ENCODE data around the gene DDIT3. TPM values are rescaled to one million over a fixed set of nuclear protein-coding genes. Genes with fewer than 3 reads are reported as not detected.

DDIT3 gene
- total RNA-seq, 1 donor from 2014 or later = 47.3 TPM

GRCh38 chr12:57476993-57477709 lies 43.2 kb downstream of the DDIT3 start:
- no peak for DNase-seq
- no peak for TF ChIP-seq CTCF (IDR thresholded peaks at IDR 0.05)
- Histone ChIP-seq H3K36me3 (peaks cover 4% of the 10 kb centered on the region), H3K4me3 (peak overlapping the region; percentile 46), H3K27me3 (peaks cover 33% of the 10 kb centered on the region), H3K9me3 (no peaks in the 10 kb centered on the region), H3K27ac (peak overlapping the region; percentile 77), H3K4me1 (peaks cover 26% of the 10 kb centered on the region)
- no peak for ATAC-seq
- intact Hi-C loops (cut with DNase I) = no loop called here

GRCh38 chr12:57476162-57476992 lies 43.9 kb downstream of the DDIT3 start:
- peak; percentile 65 for ATAC-seq
- Histone ChIP-seq H3K4me1 (peaks cover 26% of the 10 kb centered on the region), H3K9me3 (no peaks in the 10 kb centered on the region), H3K36me3 (peaks cover 4% of the 10 kb centered on the region), H3K4me3 (peak overlapping the region; percentile 46), H3K27me3 (peaks cover 41% of the 10 kb centered on the region), H3K27ac (peak overlapping the region; percentile 60)
- peak; percentile 36 for TF ChIP-seq CTCF (IDR thresholded peaks at IDR 0.05)
- peak; percentile 78 for DNase-seq
- intact Hi-C loops (cut with DNase I) = no loop called here

GRCh38 chr12:57475271-57476161 lies 44.8 kb downstream of the DDIT3 start:
- H3K27ac ChIP-seq = no peak overlapping the region
- ATAC-seq = peak; percentile 32

GRCh38 chr12:57474862-57475261 lies 45.5 kb downstream of the DDIT3 start:
- Histone ChIP-seq H3K4me1 (peaks cover 26% of the 10 kb centered on the region), H3K9me3 (no peaks in the 10 kb centered on the region), H3K4me3 (no peak overlapping the region), H3K36me3 (peaks cover 4% of the 10 kb centered on the region), H3K27ac (no peak overlapping the region), H3K27me3 (peaks cover 42% of the 10 kb centered on the region)
- intact Hi-C loops (cut with DNase I) = no loop called here
- no peak for ATAC-seq
- DNase-seq = no peak
- no peak for TF ChIP-seq CTCF (IDR thresholded peaks at IDR 0.05)

More at GRCh38 chr12:57475271-57476161, 44.8 kb downstream of the DDIT3 start:
- peaks cover 4% of the 10 kb centered on the region for H3K36me3 ChIP-seq
- H3K27me3 ChIP-seq = peaks cover 42% of the 10 kb centered on the region
- TF ChIP-seq CTCF (IDR thresholded peaks at IDR 0.05) = no peak
- H3K4me1 ChIP-seq = peaks cover 26% of the 10 kb centered on the region
- peak overlapping the region; percentile 46 for H3K4me3 ChIP-seq
- intact Hi-C loops (cut with DNase I) = no loop called here
- DNase-seq = peak; percentile 71
- no peaks in the 10 kb centered on the region for H3K9me3 ChIP-seq

- H3K27ac ChIP-seq = no peak overlapping the region
- peaks cover 42% of the 10 kb centered on the region for H3K27me3 ChIP-seq
- no peak for TF ChIP-seq CTCF (IDR thresholded peaks at IDR 0.05)
- H3K4me3 ChIP-seq = no peak overlapping the region
- intact Hi-C loops (cut with DNase I) = no loop called here
- peaks cover 4% of the 10 kb centered on the region for H3K36me3 ChIP-seq
- ATAC-seq (no peak), DNase-seq (no peak)
- H3K9me3 ChIP-seq = no peaks in the 10 kb centered on the region
- H3K4me1 ChIP-seq = peaks cover 26% of the 10 kb centered on the region
Observed at GRCh38 chr12:57474430-57474829, 45.9 kb downstream of the DDIT3 start.

All from upper lobe of right lung (tissue), 1 donor.